Stimulated activated CD8-positive, alpha-beta memory T cell treated with anti-CD3 and anti-CD28 coated beads, Interleukin-15, amount 100 ng/mL, for 48 hours (primary cell): ENCODE data around the gene NOD1.
"Not testable (repeated sequence)": the region's sequence is repeated elsewhere in the genome, so short reads cannot be mapped to it uniquely, and the experiment has no call there.

Experiments
- DNase-seq, 2 donors: peaks; one replicate each; pipeline ENCODE4 v3.0.0-alpha.2; 2020; ENCODE audit warnings: low read depth in 2 of 2

The NOD1 gene

DNA sequence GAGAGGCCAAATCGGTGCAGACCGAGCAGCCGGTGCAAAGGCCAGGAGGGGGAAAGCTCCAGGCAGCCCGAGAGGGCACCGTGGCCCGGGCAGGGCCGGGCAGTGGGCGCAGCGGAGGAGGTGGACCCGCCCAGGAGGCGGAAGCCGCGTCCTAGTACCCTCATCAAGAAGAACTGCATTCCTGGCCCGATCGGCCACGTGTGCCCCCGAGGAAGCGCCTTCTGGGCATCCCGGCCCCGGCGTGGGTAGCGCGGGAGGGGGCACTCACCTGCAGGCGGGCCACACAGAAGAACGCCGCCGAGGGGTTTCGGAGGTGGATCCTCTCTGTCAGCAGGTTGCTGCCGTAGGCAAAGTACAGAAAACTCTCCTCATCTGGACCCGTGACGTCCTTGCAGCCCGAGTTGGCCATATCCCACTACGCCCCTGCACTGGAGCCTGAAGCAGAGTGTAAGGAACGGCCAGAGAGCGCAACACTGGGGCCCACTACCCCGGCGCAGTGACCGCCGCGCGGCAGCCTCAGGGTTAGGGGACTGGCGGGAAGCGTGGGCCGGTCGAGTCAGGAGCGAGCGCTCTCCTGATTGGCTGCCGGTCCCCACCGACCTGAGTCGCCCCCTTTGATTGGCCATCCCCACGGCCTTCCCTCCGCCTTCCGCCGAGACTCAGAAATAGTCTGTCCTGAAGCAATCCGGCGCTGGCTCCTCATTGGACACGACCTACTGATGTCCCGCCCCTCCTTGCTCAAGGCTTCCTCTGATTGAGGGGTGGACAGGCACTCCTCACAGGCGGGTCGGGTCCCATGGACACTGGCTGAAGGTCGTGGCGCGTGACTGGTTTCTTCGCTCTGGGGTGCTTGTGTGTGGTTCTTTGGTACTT lies 26.0 kb upstream of the NOD1 start, which contains the start of gene GGCT:
TSS of gene GGCT (minus strand) at position 529 of the 873 bp plus-strand sequence. CDS start at position 409, 120 bp downstream.
- peak; percentile 95 to 96 for DNase-seq

DNA sequence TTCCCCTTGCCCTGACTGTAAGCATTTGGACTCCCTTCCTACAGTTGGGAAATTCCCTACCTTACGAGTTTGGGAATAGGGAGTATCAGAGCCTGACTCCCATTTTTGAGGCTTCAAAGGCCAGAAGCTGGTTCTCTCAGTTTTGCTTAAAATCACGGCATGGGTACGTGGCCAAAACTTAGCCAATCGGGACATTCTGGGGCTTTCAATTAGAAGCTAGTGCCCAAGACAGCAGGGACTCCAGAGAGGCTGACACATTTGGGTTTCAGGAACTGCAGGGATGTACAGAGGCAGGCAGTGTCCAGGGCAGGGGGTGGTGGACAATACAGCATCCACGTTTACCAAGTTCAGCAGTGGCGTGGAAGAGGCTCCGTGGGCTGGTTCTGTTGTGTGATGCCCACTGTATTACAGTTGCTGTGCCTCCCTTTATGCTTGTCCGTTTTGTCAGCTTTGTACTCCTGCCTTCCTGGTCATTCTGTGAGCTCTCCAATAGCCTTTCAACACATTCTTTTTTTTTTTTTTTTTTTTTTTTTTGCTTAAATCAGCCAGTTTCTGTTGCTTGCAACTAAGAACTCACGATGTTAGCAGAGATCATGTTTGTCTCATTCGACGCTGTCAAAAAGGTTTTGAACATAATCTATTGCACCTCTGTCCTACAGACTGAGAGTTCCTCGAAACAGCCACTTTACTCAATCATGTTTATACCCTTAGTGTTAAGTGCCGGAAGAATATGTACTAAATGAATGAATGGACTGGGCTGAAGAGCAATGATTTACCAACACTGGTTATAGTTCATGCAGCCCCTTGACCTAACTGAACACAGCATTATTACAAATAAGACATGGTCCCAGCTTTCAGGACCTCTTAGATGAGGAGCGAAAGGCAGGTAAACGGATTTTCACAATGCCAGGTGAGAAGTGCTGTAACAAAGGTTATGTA lies 25.0 kb upstream of the NOD1 start:
- DNase-seq, result no peak

DNA sequence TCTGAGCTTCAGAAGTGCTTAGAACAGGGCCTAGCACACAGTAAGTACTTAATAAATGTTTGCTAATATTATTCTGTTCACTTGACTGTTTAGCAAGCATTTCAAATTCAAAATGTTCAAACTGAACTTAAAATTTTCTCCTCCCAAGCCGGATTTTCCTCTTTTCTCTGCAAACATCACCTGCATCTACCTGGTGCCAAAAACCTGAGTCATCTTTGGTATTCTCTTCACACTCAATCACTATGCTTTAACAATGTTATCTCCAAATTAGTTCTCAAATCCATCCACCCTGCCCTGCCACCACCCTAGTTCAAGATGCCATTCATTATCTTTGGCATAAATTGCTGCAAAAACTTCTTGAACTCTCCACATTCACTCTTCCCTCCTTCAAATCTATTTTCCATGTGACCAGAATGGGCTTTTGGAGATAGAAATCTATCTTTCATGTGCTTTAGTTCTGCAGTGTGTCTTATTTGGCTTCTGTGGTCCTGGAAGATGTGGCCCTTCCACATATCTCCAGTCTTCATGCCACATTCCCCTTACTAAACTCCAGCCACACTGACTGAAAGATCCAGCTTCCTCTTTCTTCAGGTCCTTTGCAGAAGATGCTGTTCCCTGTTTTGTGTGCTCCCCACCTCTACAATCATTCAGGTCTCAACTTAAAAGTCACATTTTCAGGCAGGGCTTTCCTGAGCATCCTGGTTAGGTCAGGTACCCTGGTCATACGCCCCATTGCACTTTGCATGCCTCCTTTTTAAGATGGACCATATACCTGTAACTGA lies 24.1 kb upstream of the NOD1 start:
- DNase-seq, result no peak

DNA sequence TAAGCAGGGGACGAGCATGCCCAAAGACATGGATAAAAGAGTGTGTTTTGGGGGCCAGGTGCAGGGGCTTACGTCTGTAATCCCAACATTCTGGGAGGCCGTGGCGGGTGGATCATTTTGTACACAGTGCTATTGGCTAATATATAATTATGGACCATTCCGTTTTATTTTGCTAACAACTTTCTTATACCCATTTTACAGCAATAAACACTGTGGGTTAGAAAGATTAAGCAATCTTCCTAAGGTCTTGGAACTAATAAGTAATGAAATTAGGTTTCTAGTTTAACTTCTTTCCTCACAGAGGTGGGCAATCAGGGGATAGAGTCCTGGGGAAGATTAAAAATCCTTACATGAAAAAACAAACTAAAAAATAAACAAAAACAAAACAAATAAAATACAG lies 22.7 kb upstream of the NOD1 start:
- DNase-seq, result no peak

DNA sequence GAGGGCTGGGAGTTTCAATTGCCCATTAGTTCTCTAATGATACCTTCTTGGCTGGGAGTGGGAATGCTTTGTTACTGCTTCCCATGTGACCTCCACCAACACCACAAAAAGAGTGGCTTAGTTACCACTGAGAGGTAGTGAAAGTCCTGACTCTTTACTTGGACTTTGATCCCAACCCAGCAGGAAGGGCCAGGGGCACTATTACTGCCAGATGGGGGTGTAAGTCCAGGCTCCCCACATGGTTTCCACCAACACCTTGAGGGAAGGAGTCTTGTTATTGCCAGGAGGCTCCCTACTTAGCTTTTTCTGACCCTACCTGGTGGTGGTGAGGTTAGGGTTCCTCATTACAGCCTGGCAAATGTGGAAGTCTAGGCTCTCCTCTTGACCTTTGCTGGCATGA lies 14.6 kb upstream of the NOD1 start:
- no peak for DNase-seq

DNA sequence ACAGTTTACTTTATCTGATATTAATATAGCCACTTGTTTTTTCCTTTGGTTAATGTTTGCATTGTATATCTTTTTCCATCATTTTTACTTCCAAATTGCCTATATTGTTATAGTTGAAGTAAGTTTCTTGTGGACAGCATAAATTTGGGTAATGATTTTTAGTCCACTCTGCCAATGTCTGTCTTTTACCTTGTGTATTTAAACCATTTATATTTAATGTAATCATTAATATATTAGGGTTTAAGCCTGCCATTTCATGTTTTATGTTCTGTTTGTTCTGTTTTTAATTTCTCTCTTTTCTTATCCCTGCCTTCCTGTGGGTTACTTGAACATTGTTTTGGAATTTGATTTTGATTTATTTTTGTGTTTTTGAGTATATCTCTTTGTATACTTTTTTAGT lies 12.8 kb upstream of the NOD1 start:
- no peak for DNase-seq

DNA sequence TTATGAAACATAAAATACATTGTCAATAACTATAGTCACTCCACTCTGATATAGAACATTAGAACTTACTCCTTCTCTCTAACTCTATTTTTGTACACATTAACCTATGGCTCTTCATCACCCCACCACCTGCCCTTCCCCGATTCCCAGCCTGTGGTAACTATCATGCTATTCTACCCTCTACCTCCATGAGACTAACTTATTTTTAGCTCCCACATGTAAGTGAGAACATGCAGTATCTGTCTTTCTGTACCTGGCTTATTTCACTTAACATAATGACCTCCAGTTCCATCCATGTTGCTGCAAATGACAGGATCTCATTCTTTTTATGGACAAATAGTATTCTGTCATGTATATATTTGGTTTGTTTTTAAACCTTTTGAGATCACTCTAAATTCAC lies 8.8 kb upstream of the NOD1 start:
- no peak for DNase-seq

DNA sequence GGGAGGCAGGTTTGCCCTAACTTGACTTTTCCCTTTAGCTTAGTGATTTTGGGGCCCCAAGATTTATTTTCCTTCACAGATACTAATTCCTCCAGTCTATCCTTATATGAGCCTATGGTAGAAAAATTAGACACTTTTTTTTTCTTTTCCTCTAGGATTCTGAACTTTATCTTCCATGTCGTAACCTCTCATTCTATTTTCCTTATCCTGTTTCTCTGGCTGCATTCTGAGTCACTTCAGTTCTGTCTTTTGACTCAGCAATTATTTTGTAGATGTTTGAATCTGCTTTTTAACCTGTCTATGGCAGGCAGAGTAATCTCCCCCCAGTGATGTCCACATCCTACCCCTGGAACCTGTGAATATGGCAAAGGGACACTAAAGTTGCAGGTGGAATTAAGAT lies 7.1 kb upstream of the NOD1 start:
- no peak for DNase-seq

DNA sequence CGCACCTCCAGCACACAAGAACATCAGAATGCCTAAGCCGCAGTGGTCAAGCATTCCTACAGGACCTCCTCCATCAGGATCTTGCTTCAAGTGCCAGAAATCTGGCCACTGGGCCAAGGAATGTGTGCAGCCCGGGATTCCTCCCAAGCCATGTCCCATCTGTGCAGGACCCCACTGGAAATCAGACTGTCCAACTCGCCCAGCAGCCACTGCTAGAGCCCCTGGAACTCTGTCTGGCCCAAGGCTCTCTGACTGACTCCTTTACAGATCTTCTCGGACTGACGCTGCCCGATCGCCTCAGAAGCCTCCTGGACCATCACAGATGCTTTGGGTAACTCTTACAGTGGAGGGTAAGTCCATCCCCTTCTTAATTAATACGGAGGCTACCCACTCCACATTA lies 2.8 kb upstream of the NOD1 start:
- DNase-seq, result not testable (repeated sequence)

DNA sequence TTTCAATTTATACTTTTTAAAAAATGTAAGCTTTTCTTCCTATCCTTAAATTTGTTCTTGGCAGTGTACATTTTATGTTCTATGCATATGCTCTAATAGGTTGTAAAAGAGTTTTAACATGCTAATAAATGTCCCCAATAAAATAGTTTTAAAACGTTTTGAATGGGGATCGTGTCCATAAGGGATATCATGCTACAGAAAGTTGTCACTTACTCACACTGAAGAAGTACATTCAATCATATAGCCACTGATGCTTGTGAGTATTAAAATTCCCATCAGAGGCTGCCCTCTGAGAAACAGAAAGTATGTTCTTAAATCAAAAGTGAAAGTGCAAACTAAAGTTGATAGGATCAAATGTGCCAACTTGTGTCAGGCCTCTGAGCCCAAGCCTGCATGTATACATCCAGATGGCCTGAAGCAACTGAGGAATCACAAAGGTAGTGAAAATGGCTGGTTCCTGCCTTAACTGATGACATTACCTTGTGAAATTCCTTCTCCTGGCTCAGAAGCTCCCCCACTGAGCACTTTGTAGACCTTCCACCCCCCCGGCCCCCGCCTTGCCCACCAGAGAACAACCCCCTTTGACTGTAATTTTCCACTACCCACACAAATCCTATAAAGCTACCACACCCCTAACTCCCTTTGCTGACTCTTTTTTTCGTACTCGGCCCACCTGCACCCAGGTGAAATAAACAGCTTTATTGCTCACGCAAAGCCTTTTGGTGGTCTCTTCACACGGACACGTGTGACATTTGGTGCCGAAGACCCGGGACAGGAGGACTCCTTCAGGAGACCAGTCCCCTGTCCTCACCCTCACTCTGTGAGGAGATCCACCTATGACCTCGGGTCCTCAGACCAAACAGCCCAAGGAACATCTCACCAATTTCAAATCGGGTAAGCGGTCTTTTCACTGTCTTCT lies 877 bp upstream of the NOD1 start:
- no peak for DNase-seq

DNA sequence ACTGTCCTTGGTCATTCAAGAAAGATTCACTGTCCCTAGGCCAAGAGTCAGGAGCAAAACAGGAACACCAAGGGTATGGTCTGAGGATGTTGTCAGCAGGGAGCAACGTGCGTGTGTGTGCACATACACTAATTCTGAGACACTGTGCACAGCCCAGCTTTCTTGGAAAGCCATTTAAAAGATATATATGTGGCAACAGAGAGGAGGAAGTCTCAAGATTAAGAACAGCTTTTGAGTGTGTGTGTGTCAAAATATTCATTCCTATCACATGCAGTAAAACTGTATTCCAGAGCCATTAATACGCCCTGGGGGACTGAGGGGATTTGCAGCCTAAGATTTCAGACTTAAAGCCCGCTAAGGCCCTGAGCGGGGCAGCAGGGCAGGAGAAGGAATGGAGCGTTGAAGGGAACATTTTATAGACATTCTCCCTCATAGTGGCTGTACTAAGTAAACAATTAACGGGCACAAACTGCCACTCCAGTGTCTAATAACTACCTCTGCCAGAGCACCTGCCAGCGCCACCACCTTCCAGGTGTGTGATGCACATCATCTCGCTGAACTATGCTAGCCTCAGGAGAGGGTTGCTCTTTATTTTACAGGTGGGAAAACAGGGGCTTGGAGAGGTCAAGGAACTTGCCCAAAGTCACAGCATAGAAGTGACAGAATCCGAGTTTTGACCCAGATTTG lies 2.0 kb downstream of the NOD1 start:
- DNase-seq, result no peak

DNA sequence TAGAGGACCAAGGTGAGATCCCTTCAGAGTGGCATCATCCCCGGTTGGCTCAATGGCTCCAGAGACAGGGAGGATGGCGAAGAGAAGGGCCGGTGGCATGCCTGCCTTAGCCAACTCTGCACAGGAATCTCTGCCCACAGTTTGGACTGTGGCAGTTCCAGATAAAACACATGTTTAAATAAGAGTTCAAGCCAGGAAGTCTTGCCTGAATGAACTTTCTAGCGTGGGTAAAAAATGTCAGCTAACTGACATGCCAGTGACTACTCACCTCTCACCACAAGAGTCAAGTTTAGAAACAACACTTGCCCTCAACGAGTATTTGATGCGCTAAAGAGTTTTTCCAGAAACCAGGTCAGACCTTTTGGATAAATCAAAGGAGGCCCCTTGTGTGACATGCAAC lies 3.0 kb downstream of the NOD1 start:
- DNase-seq, result no peak

DNA sequence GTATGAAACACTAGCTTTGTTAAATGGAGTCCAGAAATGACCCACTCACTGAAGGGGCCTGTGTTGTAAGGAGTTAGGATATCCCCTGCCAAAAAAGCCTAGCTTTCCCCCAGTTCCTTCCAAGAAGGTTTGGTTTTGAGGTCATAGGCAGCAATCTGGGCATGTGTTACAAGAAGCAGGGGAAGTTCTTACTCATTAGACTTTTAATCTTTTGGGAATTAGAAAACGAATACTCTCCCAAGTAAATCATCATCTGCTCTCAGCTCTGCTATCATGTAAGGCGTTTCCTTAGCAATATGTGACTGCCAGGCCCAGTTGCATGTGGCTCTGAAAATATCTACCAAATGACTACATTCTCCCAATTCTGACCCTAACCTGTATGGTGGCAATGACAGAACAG lies 3.7 kb downstream of the NOD1 start:
- DNase-seq, result no peak

DNA sequence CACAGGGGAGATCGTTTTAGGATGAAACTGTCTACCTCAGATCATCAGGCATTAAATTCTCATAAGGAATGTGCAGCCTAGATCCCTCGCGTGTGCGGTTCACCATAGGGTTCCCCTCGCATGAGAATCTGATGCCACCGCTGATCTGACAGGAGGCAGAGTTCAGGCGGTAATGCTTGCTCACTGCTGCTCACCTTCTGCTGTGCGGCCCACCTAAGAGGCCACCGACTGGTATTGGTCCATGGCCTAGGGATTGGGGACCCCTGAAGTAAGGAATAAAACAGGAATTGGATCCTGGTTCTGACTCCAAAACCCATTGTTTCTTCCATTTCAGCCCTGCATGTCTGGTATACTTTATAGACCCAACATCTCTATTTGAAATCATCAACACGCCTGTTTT lies 4.1 kb downstream of the NOD1 start:
- DNase-seq, result no peak

DNA sequence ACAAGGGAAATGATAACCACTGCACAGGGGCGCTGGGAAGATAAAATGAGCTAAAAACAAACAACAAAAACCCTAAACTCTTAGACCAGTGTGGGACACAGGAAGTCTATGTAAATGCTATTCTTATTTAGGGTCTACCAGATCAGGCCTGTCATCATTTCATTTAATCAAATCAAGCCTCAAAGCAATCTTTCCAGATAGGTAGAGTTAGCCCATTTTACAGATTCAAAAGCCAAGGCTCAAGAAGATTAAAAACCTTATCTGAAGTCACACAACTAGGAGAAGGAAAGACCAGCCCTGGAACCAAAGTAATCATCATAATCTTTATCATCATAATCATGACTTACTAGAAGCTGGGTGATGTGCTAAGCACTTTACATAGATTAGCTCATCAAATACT lies 4.7 kb downstream of the NOD1 start:
- DNase-seq, result no peak

DNA sequence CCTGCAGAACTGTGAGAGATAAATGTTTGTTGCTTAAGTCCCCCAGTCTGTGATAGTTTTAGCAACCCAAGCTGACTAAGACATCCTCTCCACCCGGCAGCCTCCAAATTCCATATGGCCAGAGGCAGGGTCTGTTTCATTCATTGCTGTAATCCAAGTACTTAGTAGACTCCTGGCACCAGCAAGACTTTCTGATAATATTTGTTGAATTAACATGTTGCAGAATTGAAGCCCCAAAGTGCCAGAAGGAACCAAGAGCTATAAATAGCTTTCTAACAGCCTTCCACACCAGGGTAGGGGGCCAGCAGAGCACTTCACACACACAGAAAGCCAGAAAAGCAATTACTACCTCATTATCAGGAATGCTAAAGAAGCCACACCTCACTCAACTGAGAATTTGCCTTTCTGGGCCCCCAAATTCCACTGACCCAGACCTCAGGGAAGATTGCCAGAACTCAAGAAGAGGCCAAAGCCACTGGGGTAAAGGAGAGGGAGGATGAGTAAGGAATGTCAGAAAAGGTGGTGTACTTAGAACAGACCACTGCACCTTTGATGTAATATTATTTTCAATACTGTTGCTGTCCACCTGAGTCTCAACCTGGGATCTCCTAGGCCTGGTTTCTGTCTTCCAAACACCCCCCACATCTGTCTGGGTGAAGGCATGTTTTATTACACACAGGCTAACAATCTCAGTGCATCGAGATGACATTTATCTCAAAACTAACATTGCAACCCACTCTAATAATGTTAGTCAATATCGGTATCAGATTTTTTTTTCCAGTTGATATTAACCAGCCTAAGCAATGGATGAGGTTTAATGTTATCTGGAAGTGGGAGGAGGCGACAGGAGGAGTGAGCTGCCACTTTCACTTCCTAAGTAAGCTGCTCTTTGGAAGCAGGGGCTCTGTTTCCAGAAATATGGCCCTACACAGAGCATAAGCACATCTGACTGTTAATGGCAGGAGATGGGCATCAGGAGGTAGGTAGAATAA lies 5.5 kb downstream of the NOD1 start:
- no peak for DNase-seq

DNA sequence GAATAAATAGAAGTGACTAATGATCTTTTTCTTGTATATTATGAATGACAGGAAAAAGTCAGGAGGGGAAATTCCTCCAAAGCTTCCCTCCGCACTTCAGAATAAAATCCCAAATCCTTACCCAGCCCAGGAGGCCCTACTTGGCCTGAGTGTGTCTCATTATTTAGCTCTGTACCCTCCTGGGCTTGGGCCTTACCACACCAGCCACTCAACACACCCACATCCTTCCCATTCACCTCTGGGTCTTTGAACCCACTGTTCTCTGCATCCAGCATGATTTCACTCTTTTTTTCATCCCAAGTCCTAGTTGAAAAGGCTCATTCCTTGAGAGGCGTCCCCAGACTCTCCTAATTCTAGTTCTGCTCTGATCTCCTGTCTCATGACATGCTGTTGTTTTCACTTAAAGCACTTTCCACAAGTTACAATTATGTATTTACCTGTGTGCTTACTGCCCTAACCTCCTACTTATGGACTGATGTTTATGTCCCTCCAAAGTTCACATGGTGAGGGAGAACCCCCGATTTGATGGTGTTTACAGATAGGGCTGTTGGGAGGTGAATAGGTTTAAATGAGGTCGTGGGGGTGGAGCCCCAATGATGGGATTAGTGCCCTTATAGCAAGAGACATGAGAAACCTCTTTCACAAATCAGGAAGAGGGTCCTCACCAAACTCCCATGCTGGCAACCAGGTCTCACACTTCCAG lies 6.4 kb downstream of the NOD1 start:
- DNase-seq, result no peak

DNA sequence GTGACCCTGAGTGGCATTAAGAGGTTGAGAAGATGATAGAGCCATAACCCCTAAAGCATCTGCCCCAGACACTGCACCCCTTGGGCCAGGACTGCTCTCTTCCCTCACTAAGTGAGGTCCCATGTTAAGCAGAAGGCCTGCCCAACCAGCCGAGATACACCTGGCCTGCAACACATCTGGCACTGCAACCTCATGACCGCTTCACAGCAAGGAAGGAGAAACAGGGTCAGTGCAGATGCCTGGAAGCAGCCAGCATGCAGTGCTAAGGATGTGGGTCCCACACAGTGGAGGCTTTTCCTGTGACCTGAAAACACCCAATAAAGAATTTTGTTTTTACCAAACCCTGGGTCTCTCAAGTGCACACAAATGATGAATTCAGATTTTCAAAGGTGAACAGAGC lies 7.4 kb downstream of the NOD1 start:
- no peak for DNase-seq
